Measurements from ENCODE around the gene RIMBP2.

RIMBP2 gene

GRCh38 chr12:130421896-130422295 is 294.2 kb downstream of the RIMBP2 start:
- TF ChIP-seq EZH2 (optimal IDR thresholded peaks at IDR 0.05; ENCODE audit: low read depth, low read length) = no peak
- no peak for TF ChIP-seq EZH2phosphoT487 (IDR thresholded peaks at IDR 0.05; ENCODE audit: low read length)
- TF ChIP-seq CTCF (IDR thresholded peaks at IDR 0.05; ENCODE audit: low read length) = no peak
- Histone ChIP-seq H3K4me3 (ENCODE audit: low read length) (no peak overlapping the region), H3K4me1 (ENCODE audit: low read length) (no peaks in the 10 kb centered on the region), H3K9ac (ENCODE audit: low read length) (no peak overlapping the region), H3K79me2 (ENCODE audit: low read length) (no peaks in the 10 kb centered on the region), H3K9me3 (replicated peaks; ENCODE audit: insufficient read depth, low read length) (no peaks in the 10 kb centered on the region), H3K9me2 (replicated peaks; ENCODE audit: insufficient read depth, low read length) (no peaks in the 10 kb centered on the region), H2AFZ (ENCODE audit: low read length) (no peak overlapping the region), H3K4me2 (ENCODE audit: low read depth, low read length) (no peak overlapping the region), H3K27ac (ENCODE audit: low read length) (no peak overlapping the region), H3K27me3 (replicated peaks; ENCODE audit: insufficient read depth, low read length) (no peaks in the 10 kb centered on the region; the same call in 1 of the 2 replicates), H3F3A (ENCODE audit: insufficient read depth, low read length) (no peaks in the 10 kb centered on the region), H4K20me1 (ENCODE audit: insufficient read depth, low read length) (no peaks in the 10 kb centered on the region), H3K36me3 (replicated peaks; ENCODE audit: insufficient read depth, low read length) (no peaks in the 10 kb centered on the region)
- no peak for DNase-seq

- TF ChIP-seq EZH2phosphoT487 (IDR thresholded peaks at IDR 0.05; ENCODE audit: low read length) (no peak), CTCF (IDR thresholded peaks at IDR 0.05; ENCODE audit: low read length) (no peak), EZH2 (optimal IDR thresholded peaks at IDR 0.05; ENCODE audit: low read depth, low read length) (no peak)
- H3K36me3 ChIP-seq (replicated peaks; ENCODE audit: insufficient read depth, low read length) = no peaks in the 10 kb centered on the region
- no peak overlapping the region for H3K4me2 ChIP-seq (ENCODE audit: low read depth, low read length)
- H2AFZ ChIP-seq (ENCODE audit: low read length) = no peak overlapping the region
- no peak overlapping the region for H3K9ac ChIP-seq (ENCODE audit: low read length)
- H3K79me2 ChIP-seq (ENCODE audit: low read length) = no peaks in the 10 kb centered on the region
- no peaks in the 10 kb centered on the region for H3F3A ChIP-seq (ENCODE audit: insufficient read depth, low read length)
- no peaks in the 10 kb centered on the region for H3K4me1 ChIP-seq (ENCODE audit: low read length)
- H3K27me3 ChIP-seq (replicated peaks; ENCODE audit: insufficient read depth, low read length) = no peaks in the 10 kb centered on the region; the same call in 1 of the 2 replicates
- H4K20me1 ChIP-seq (ENCODE audit: insufficient read depth, low read length) = no peaks in the 10 kb centered on the region
- no peak overlapping the region for H3K27ac ChIP-seq (ENCODE audit: low read length)
- H3K9me2 ChIP-seq (replicated peaks; ENCODE audit: insufficient read depth, low read length) = no peaks in the 10 kb centered on the region
- DNase-seq = no peak
- no peaks in the 10 kb centered on the region for H3K9me3 ChIP-seq (replicated peaks; ENCODE audit: insufficient read depth, low read length)
- H3K4me3 ChIP-seq (ENCODE audit: low read length) = no peak overlapping the region
Measured at GRCh38 chr12:130420071-130420470, 296.0 kb downstream of the RIMBP2 start.

GRCh38 chr12:130419116-130419515 is 297.0 kb downstream of the RIMBP2 start:
- DNase-seq = no peak
- H3K27ac ChIP-seq (ENCODE audit: low read length) = no peak overlapping the region
- H3K36me3 ChIP-seq (replicated peaks; ENCODE audit: insufficient read depth, low read length) = no peaks in the 10 kb centered on the region
- no peaks in the 10 kb centered on the region for H3F3A ChIP-seq (ENCODE audit: insufficient read depth, low read length)
- H4K20me1 ChIP-seq (ENCODE audit: insufficient read depth, low read length) = no peaks in the 10 kb centered on the region
- H3K79me2 ChIP-seq (ENCODE audit: low read length) = no peaks in the 10 kb centered on the region
- H3K9me3 ChIP-seq (replicated peaks; ENCODE audit: insufficient read depth, low read length) = no peaks in the 10 kb centered on the region
- no peaks in the 10 kb centered on the region for H3K4me1 ChIP-seq (ENCODE audit: low read length)
- H3K9me2 ChIP-seq (replicated peaks; ENCODE audit: insufficient read depth, low read length) = no peaks in the 10 kb centered on the region
- no peak overlapping the region for H3K9ac ChIP-seq (ENCODE audit: low read length)
- no peaks in the 10 kb centered on the region; the same call in 1 of the 2 replicates for H3K27me3 ChIP-seq (replicated peaks; ENCODE audit: insufficient read depth, low read length)
- TF ChIP-seq EZH2 (optimal IDR thresholded peaks at IDR 0.05; ENCODE audit: low read depth, low read length) (no peak), EZH2phosphoT487 (IDR thresholded peaks at IDR 0.05; ENCODE audit: low read length) (no peak), CTCF (IDR thresholded peaks at IDR 0.05; ENCODE audit: low read length) (no peak)
- no peak overlapping the region for H2AFZ ChIP-seq (ENCODE audit: low read length)
- no peak overlapping the region for H3K4me3 ChIP-seq (ENCODE audit: low read length)
- no peak overlapping the region for H3K4me2 ChIP-seq (ENCODE audit: low read depth, low read length)
